Suprapubic skin (tissue), 4 donors: ENCODE results near the gene LDHB. TPM values are rescaled to one million over a fixed set of nuclear protein-coding genes. Genes with fewer than 3 reads are reported as not detected.

Source experiments
- DNase-seq, 2 donors: peaks; one replicate each; pipeline ENCODE4 v3.0.0-alpha.2; 2019; ENCODE audit warnings: low spot score in 2 of 2
- H3K27ac ChIP-seq: fragments of 200-600 bp; sonication (generic); one replicate; pipeline ENCODE4 v1.5.1; 2019
- H3K27me3 ChIP-seq: fragments of 200-600 bp; sonication (generic); one replicate; pipeline ENCODE4 v1.5.1; 2019
- H3K36me3 ChIP-seq: fragments of 200-600 bp; sonication (generic); one replicate; pipeline ENCODE4 v1.5.1; 2019
- H3K4me1 ChIP-seq: fragments of 200-600 bp; sonication (generic); one replicate; pipeline ENCODE4 v1.5.1; 2019
- H3K4me3 ChIP-seq: fragments of 200-600 bp; sonication (generic); one replicate; pipeline ENCODE4 v1.5.1; 2019; ENCODE audit warnings: mild to moderate bottlenecking
- H3K9me3 ChIP-seq: fragments of 200-600 bp; sonication (generic); one replicate; pipeline ENCODE4 v1.5.1; 2019
- CTCF ChIP-seq, 2 donors: fragments of 200-600 bp in 1 of 2; fragments of 450-650 bp in 1 of 2; sonication (generic) in 1 of 2; IDR thresholded peaks; one replicate each; pipeline ENCODE4 v1.5.1; 2016 to 2019; ENCODE audit warnings: antibody characterized with exemption in 2 of 2, mild to moderate bottlenecking in 1 of 2, moderate library complexity in 1 of 2
- EP300 ChIP-seq: sonication (generic); formaldehyde crosslinking; IDR thresholded peaks from one replicate; pipeline ENCODE4 v1.6.1; 2017; ENCODE audit warnings: antibody characterized with exemption
- POLR2A ChIP-seq, 2 donors: fragments of 450-650 bp; IDR thresholded peaks; one replicate each; pipeline ENCODE4 v1.6.1; 2017; ENCODE audit warnings: antibody characterized with exemption in 2 of 2, mild to moderate bottlenecking in 2 of 2, moderate library complexity in 2 of 2
- POLR2AphosphoS5 ChIP-seq, 3 donors: sonication (generic); formaldehyde crosslinking; IDR thresholded peaks; one replicate each; pipeline ENCODE4 v1.6.1; 2017; ENCODE audit warnings: antibody characterized with exemption in 3 of 3
- WGBS: methylation state at CpG from one replicate; pipeline ENCODE4 v1.1.5; 2018; 5-methylcytosine and 5-hydroxymethylcytosine counted together
- total RNA-seq, 4 donors: library from RNA; depleted of rRNA; stranded (reverse); fragments of >200 nt; gene quantifications; one replicate each; pipeline ENCODE4 v1.1.0, GENCODE V29; 2016

The LDHB gene
- total RNA-seq, 4 donors from 2014 or later: 49.9 to 79.9 (median 71.2) TPM

- no peak for DNase-seq
- Histone ChIP-seq H3K4me1 (peaks cover 5% of the 10 kb centered on the region), H3K27ac (no peak overlapping the region), H3K36me3 (no peaks in the 10 kb centered on the region), H3K4me3 (no peak overlapping the region), H3K27me3 (no peaks in the 10 kb centered on the region), H3K9me3 (no peaks in the 10 kb centered on the region)
- TF ChIP-seq POLR2A (IDR thresholded peaks at IDR 0.05) (no peak), CTCF (IDR thresholded peaks at IDR 0.05) (no peak), EP300 (no peak), POLR2AphosphoS5 (IDR thresholded peaks at IDR 0.05) (no peak)
- 46% methylated on average over 2 of the region's 2 CpGs for WGBS
These were observed 38.3 kb upstream of the LDHB start for GRCh38 chr12:21695986-21696385.

GRCh38 chr12:21694660-21695059 lies 37.0 kb upstream of the LDHB start:
- no peak for DNase-seq
- Histone ChIP-seq H3K27me3 (no peaks in the 10 kb centered on the region), H3K4me3 (no peak overlapping the region), H3K9me3 (no peaks in the 10 kb centered on the region), H3K36me3 (no peaks in the 10 kb centered on the region), H3K27ac (no peak overlapping the region), H3K4me1 (peaks cover 5% of the 10 kb centered on the region)
- TF ChIP-seq POLR2AphosphoS5 (IDR thresholded peaks at IDR 0.05) (no peak), POLR2A (IDR thresholded peaks at IDR 0.05) (no peak), EP300 (no peak), CTCF (IDR thresholded peaks at IDR 0.05) (no peak)
- WGBS: 90% methylated on average over 10 of the region's 10 CpGs

GRCh38 chr12:21691515-21691914 lies 33.9 kb upstream of the LDHB start:
- no peak for DNase-seq
- H3K36me3 ChIP-seq: no peaks in the 10 kb centered on the region
- TF ChIP-seq CTCF (IDR thresholded peaks at IDR 0.05): no peak
- TF ChIP-seq POLR2AphosphoS5 (IDR thresholded peaks at IDR 0.05): no peak
- no peak for TF ChIP-seq EP300
- no peak for TF ChIP-seq POLR2A (IDR thresholded peaks at IDR 0.05)
- H3K4me3 ChIP-seq: no peak overlapping the region
- no peaks in the 10 kb centered on the region for H3K9me3 ChIP-seq
- no peak overlapping the region for H3K27ac ChIP-seq
- no peaks in the 10 kb centered on the region for H3K27me3 ChIP-seq
- no peaks in the 10 kb centered on the region for H3K4me1 ChIP-seq
- WGBS: 85% methylated on average over 1 of the region's 1 CpG

- no peak overlapping the region for H3K27ac ChIP-seq
- H3K27me3 ChIP-seq: no peaks in the 10 kb centered on the region
- no peaks in the 10 kb centered on the region for H3K36me3 ChIP-seq
- no peaks in the 10 kb centered on the region for H3K9me3 ChIP-seq
- no peak for DNase-seq
- H3K4me1 ChIP-seq: no peaks in the 10 kb centered on the region
- TF ChIP-seq POLR2A (IDR thresholded peaks at IDR 0.05): no peak
- TF ChIP-seq CTCF (IDR thresholded peaks at IDR 0.05): no peak
- no peak for TF ChIP-seq POLR2AphosphoS5 (IDR thresholded peaks at IDR 0.05)
- TF ChIP-seq EP300: no peak
- H3K4me3 ChIP-seq: no peak overlapping the region
- 70% methylated on average over 2 of the region's 2 CpGs for WGBS
These were observed 33.2 kb upstream of the LDHB start for GRCh38 chr12:21690704-21691368.

- Histone ChIP-seq H3K9me3 (no peaks in the 10 kb centered on the region), H3K27ac (no peak overlapping the region), H3K27me3 (no peaks in the 10 kb centered on the region), H3K36me3 (no peaks in the 10 kb centered on the region), H3K4me1 (peaks cover 10% of the 10 kb centered on the region), H3K4me3 (no peak overlapping the region)
- WGBS: 36% methylated on average over 3 of the region's 3 CpGs
- TF ChIP-seq POLR2A (IDR thresholded peaks at IDR 0.05) (no peak), POLR2AphosphoS5 (IDR thresholded peaks at IDR 0.05) (no peak), EP300 (no peak), CTCF (IDR thresholded peaks at IDR 0.05) (no peak)
- DNase-seq: no peak
These were observed 25.5 kb upstream of the LDHB start for GRCh38 chr12:21683115-21683514.
